GM12878 (cell line): ENCODE data around the gene CACNA1S. TPM values are rescaled to one million over a fixed set of nuclear protein-coding genes. Genes with fewer than 3 reads are reported as not detected.

ENCODE experiments used
- ATAC-seq: fragments of 200-7000 bp; cut with Tn5 transposase; 3 replicates; pipeline ENCODE4 v1.9.1; 2020; ENCODE audit warnings: mild to moderate bottlenecking, moderate library complexity
- BruUV-seq: library from RNA; stranded (reverse); fragments of 400-500 nt; replicated peaks from 2 replicates; lab custom pipeline; 2021; lab: Mats Ljungman, UMichigan
- CTCF ChIA-PET: fragments of 300-600 bp; sonication (Branson Sonifier 250); formaldehyde crosslinking; extraction: SDS; loops from one replicate; lab custom pipeline; 2021; ENCODE audit warnings: inconsistent platforms; lab: Yijun Ruan, JAX
- POLR2A ChIA-PET: fragments of 350-600 bp; formaldehyde crosslinking; extraction: SDS; loops from one replicate; lab custom pipeline; 2021; ENCODE audit warnings: inconsistent platforms; lab: Charles Lee
- RAD21 ChIA-PET: fragments of 300-600 bp; sonication (Branson Sonifier 250); formaldehyde crosslinking; loops from one replicate; lab custom pipeline; 2023; ENCODE audit warnings: antibody characterized with exemption; ENCODE audit not compliant: unreplicated experiment; lab: Charles Lee
- SMC1A ChIA-PET: fragments of 300-600 bp; sonication (Branson Sonifier 250); formaldehyde crosslinking; loops from one replicate; lab custom pipeline; 2023; ENCODE audit not compliant: unreplicated experiment, uncharacterized antibody; lab: Charles Lee
- DNase-seq: peaks from one replicate; pipeline ENCODE4 v3.0.0-alpha.2; 2011; ENCODE audit warnings: low read depth, low spot score
- FAIRE-seq: peaks from 3 replicates; lab custom pipeline; 2011; peaks lifted over from hg19 to GRCh38; lab: Jason Lieb, UNC
- H2AFZ ChIP-seq: 2 replicates; pipeline ENCODE4 v1.6.0; 2011; ENCODE audit warnings: low read depth, low read length, control low read depth; ENCODE audit not compliant: control insufficient read depth
- H3K27ac ChIP-seq: 2 replicates; pipeline ENCODE4 v1.5.1; 2011; ENCODE audit warnings: control low read depth; ENCODE audit not compliant: control insufficient read depth, insufficient read depth
- H3K27me3 ChIP-seq, 2 experiments: replicated peaks in 1 of 2; 2 replicates each; pipeline versions ENCODE4 v1.6.0 to v1.6.1; 2011; ENCODE audit warnings: low read length in 1 of 2; ENCODE audit not compliant: control insufficient read depth in 2 of 2, insufficient read depth in 2 of 2
- H3K36me3 ChIP-seq, 2 experiments: 2 replicates each; pipeline ENCODE4 v1.5.1; 2011; ENCODE audit warnings: low read length in 1 of 2; ENCODE audit not compliant: control insufficient read depth in 2 of 2, insufficient read depth in 2 of 2
- H3K4me1 ChIP-seq: 2 replicates; pipeline ENCODE4 v1.6.1; 2011; ENCODE audit warnings: mild to moderate bottlenecking, low read length, moderate library complexity, mixed read lengths; ENCODE audit not compliant: control insufficient read depth, insufficient read depth
- H3K4me2 ChIP-seq: 2 replicates; pipeline ENCODE4 v1.6.0; 2011; ENCODE audit warnings: control low read depth; ENCODE audit not compliant: control insufficient read depth, insufficient read depth
- H3K4me3 ChIP-seq: fragments of 200-600 bp; sonication (generic); 2 replicates; pipeline ENCODE4 v1.5.1; 2016
- H3K79me2 ChIP-seq: 2 replicates; pipeline ENCODE4 v1.6.0; 2011; ENCODE audit warnings: low read length; ENCODE audit not compliant: control insufficient read depth, insufficient read depth
- H3K9ac ChIP-seq: 2 replicates; pipeline ENCODE4 v1.8.0; 2011; ENCODE audit warnings: low read length, control low read depth, mixed read lengths; ENCODE audit not compliant: control insufficient read depth, insufficient read depth
- H3K9me3 ChIP-seq: replicated peaks from 3 replicates; pipeline ENCODE4 v1.5.1; 2011; ENCODE audit warnings: mild to moderate bottlenecking, low read length; ENCODE audit not compliant: control insufficient read depth, insufficient read depth
- H4K20me1 ChIP-seq: 2 replicates; pipeline ENCODE4 v1.6.0; 2011; ENCODE audit not compliant: control insufficient read depth, insufficient read depth
- BCL3 ChIP-seq: IDR thresholded peaks from 2 replicates; pipeline ENCODE4 v1.6.1; 2011; ENCODE audit warnings: borderline replicate concordance, low read depth, mild to moderate bottlenecking, moderate library complexity, low read length; ENCODE audit not compliant: insufficient read depth, poor library complexity, severe bottlenecking
- BCLAF1 ChIP-seq: fragments of 450-650 bp; IDR thresholded peaks from 2 replicates; pipeline ENCODE4 v1.6.1; 2017; ENCODE audit warnings: antibody characterized with exemption, mild to moderate bottlenecking, moderate library complexity
- BRCA1 ChIP-seq: IDR thresholded peaks from 2 replicates; pipeline ENCODE4 v1.6.1; 2011; ENCODE audit warnings: low read depth, low read length, improper control_type of control experiment
- CHD4 ChIP-seq: fragments of 200-600 bp; sonication (generic); IDR thresholded peaks from 2 replicates; pipeline ENCODE4 v1.6.1; 2016; ENCODE audit warnings: mild to moderate bottlenecking
- HDAC2 ChIP-seq: fragments of 200-600 bp; sonication (generic); IDR thresholded peaks from 2 replicates; pipeline ENCODE4 v1.6.1; 2017
- IRF3 ChIP-seq: fragments of 450-650 bp; IDR thresholded peaks from 2 replicates; pipeline ENCODE4 v1.6.1; 2014; ENCODE audit warnings: mild to moderate bottlenecking
- NR2F1 ChIP-seq: fragments of 450-650 bp; conservative IDR thresholded peaks from 2 replicates; pipeline ENCODE4 v1.6.1; 2017; ENCODE audit warnings: mild to moderate bottlenecking
- POLR2A ChIP-seq: IDR thresholded peaks from 2 replicates; pipeline ENCODE4 v1.6.1; 2011; ENCODE audit warnings: low read depth, mild to moderate bottlenecking, low read length
- PRDM15 ChIP-seq: fragments of 450-650 bp; formaldehyde crosslinking; IDR thresholded peaks from 2 replicates; pipeline ENCODE4 v1.4.0; 2020; ENCODE audit warnings: mild to moderate bottlenecking, moderate library complexity
- SIX5 ChIP-seq: IDR thresholded peaks from 2 replicates; pipeline ENCODE4 v1.6.1; 2011; ENCODE audit warnings: mild to moderate bottlenecking, low read depth, low read length, moderate library complexity; ENCODE audit not compliant: severe bottlenecking
- TCF12 ChIP-seq: IDR thresholded peaks from 2 replicates; pipeline ENCODE4 v1.6.1; 2011; ENCODE audit warnings: low read depth, mild to moderate bottlenecking, low read length
- ZBTB4 ChIP-seq: fragments of 450-650 bp; formaldehyde crosslinking; IDR thresholded peaks from 2 replicates; pipeline ENCODE4 v1.4.0; 2022; ENCODE audit warnings: mild to moderate bottlenecking, moderate library complexity
- ZNF622 ChIP-seq: fragments of 450-650 bp; IDR thresholded peaks from 2 replicates; pipeline ENCODE4 v1.6.1; 2017; ENCODE audit warnings: mild to moderate bottlenecking, inconsistent platforms
- WGBS: methylation state at CpG from one replicate; pipeline ENCODE4 v1.1.6; 2016; ENCODE audit warnings: low lambda C conversion rate; ENCODE audit not compliant: insufficient replicate concordance, insufficient coverage; ENCODE audit errors: missing lambda C conversion rate; 5-methylcytosine and 5-hydroxymethylcytosine counted together
- in situ Hi-C: fragments of 300-500 bp; cut with MboI; formaldehyde crosslinking; loops from 9 replicates; pipeline ENCODE4 v1.14.3; 2018; ENCODE audit warnings: mixed read lengths
- intact Hi-C: fragments of 100-400 bp; cut with micrococcal nuclease; formaldehyde crosslinking; loops from one replicate; pipeline ENCODE4 v1.14.2; 2022; ENCODE audit not compliant: unreplicated experiment
- polyA plus RNA-seq, 11 experiments: library from polyadenylated mRNA; depleted of rRNA in 4 of 11; unstranded in 6 of 11; stranded (reverse) in 5 of 11; fragments of >200 nt; fragmentation: Nextera tagmentation in 4 of 11; fragmentation: Illumina TruSeq in 1 of 11; extraction: Ambion mirVana in 4 of 11; extraction: Trizol in 1 of 11; gene quantifications; 1 replicate in 1 of 11; 2 replicates in 10 of 11; pipeline versions ENCODE4 v1.2.1 to v1.2.3, GENCODE V29; 2011 to 2016; ENCODE audit warnings: inconsistent platforms in 2 of 11, missing spikeins in 2 of 11, low read depth in 1 of 11
- total RNA-seq, 4 experiments: library from RNA; depleted of rRNA in 3 of 4; stranded (reverse); fragments of >200 nt in 3 of 4; fragmentation: Illumina TruSeq in 1 of 4; extraction: Trizol in 1 of 4; gene quantifications; 2 replicates each; pipeline versions ENCODE4 v1.2.1 to v1.2.3, GENCODE V29; 2013 to 2021

CACNA1S gene
- total and polyA plus RNA-seq, 10 of the 15 experiments (the other 5 are each of a cell fraction or from before 2014, with no cell fraction given) = under 0.01 to 0.04 (median 0.02) TPM; not detected in 6

GRCh38 chr1:201144701-201145100 is 32.5 kb upstream of the CACNA1S start:
- Histone ChIP-seq H2AFZ (no peak overlapping the region), H4K20me1 (no peaks in the 10 kb centered on the region; the same call in 1 of the 2 replicates), H3K79me2 (no peaks in the 10 kb centered on the region), H3K27ac (no peak overlapping the region), H3K9ac (no peak overlapping the region), H3K4me3 (no peak overlapping the region), H3K4me2 (no peak overlapping the region), H3K9me3 (no peaks in the 10 kb centered on the region), H3K36me3 (peaks cover 4% of the 10 kb centered on the region in 2 experiments; a peak in 3 of 4 replicates), H3K4me1 (no peaks in the 10 kb centered on the region), H3K27me3 (no peaks in the 10 kb centered on the region)
- ChIA-PET POLR2A (no interaction called here), RAD21 (no interaction called here), CTCF (no interaction called here), SMC1A (no interaction called here)
- in situ Hi-C loops (no loop called here), intact Hi-C loops (no loop called here)
- WGBS = 81% methylated on average over 5 of the region's 5 CpGs
- DNase-seq = no peak
- no peak for FAIRE-seq
- no TSS peak for BruUV-seq
- ATAC-seq = no peak
- TF ChIP-seq TCF12 (no peak), NR2F1 (no peak), ZBTB4 (CRISPR knock-in tag) (no peak), BCL3 (no peak), IRF3 (no peak), SIX5 (no peak), ZNF622 (no peak), PRDM15 (CRISPR knock-in tag) (no peak), BRCA1 (no peak), CHD4 (no peak), POLR2A (no peak), BCLAF1 (no peak), HDAC2 (no peak)
